HG03575 (cell line): ENCODE results near the gene TRIM37.
"Not testable (repeated sequence)": the region's sequence is repeated elsewhere in the genome, so short reads cannot be mapped to it uniquely, and the experiment has no call there.

Experiments used
- ATAC-seq: cut with Tn5 transposase; IDR thresholded peaks from one replicate; pipeline ENCODE4 v1.9.1; 2021; ENCODE audit not compliant: unreplicated experiment, insufficient number of reproducible peaks, low FRiP score; ENCODE audit errors: extremely low read depth

The TRIM37 gene

DNA sequence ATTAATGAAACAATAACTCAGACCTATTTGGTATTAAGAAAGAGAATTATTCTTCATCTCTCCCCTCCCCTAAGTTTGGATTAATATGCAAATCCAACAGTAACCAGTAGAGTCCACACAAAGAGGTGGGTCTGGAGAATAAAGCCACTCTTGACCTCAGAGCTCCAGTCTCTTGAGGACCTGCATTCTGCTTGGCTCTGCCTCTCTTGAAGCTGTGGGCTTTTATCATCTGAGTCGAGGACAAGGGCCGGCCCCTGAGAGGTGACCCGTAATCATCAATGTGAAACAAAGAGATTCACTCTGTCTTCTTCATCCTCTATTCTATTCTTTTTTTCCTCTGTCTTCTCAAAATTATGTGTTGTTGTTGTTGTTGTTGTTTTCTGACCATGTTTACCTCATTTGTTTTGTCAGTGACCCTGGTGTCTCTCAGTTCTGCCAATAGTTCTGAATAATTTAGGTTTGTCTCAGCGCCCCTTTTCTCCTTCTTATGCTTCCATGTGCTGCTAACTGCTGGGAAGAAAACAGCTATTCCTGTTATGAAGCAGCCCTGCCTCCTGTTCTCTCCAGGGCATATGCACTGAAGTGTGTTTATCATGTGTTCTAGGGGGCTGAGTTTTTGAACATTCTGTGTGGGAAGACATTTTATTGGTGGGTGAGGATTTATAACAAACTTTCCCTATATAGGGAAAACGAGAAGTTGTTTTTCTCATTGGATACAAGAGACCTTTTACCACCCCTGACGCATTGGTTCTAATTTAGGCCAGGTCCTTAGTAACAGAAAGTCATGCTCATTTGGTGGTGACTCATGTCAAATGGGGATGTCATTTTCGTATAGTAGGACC lies 135.8 kb downstream of the TRIM37 start:
- ATAC-seq: no peak

DNA sequence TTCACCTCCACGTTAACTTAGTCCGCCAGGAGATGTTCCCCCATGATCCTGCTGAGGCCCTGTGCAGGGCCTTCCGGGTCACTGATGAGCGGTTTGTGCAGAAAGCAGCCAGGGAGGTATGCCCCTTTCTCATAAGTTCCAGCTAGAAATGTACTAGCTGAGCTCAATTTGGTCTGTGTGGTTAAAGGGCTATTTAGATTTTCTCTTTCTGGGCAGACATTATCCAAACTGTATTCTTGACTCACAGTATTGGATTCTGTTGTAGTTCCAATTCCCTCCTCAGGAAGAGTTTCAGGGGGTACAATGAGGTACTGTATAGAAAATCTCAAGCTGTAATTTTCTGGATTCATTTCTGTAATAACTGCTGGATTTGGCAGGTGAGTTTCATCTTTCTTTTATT lies 137.1 kb downstream of the TRIM37 start:
- no peak for ATAC-seq

DNA sequence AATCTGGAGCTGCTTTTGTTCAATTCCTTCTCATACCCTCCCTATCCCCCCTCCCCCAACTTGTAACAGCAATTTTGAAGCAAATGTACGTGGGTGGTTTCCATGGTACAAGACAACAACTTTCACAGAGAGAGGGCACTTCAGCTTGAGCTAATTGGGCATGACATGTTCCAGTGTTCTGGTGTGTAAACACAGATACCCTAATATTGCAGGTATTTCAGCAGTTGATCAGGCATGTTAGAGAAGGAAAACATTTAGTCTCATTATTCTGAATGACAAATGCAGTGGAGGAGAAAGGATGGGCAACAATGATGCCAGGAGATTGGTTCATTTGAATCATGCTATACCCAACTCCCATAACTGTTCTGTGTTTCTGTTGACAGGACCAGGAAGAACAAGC lies 137.5 kb downstream of the TRIM37 start:
- no peak for ATAC-seq

DNA sequence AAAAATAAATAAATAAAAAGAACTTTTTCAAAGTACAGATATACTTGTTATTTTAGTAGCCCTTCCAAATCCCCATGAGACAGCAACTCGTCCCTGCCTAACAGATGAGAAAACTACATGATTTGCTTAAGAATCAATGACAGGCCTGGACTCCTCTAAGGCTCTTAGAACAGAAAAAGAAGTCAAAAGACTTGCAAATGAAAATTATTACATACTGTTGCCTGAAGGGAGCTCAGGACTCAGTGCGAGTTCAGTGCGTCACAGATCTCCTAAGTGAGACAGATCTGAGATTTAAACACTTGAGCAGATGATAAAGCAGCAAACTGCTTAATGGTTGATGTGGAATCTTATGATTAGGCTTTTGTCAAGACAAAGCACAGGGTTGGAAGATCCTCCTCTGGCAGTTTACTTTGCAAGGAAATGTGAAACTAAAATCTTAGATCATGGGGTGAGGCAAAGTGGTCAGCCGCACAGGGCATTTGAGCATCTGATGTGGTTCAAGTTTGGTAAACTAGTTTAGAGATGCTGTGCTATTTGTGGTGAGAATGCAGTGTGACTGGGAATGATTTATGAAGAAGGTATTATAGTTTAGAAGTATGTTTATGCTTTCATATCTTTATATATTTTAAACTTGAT lies 138.1 kb downstream of the TRIM37 start:
- ATAC-seq: no peak

DNA sequence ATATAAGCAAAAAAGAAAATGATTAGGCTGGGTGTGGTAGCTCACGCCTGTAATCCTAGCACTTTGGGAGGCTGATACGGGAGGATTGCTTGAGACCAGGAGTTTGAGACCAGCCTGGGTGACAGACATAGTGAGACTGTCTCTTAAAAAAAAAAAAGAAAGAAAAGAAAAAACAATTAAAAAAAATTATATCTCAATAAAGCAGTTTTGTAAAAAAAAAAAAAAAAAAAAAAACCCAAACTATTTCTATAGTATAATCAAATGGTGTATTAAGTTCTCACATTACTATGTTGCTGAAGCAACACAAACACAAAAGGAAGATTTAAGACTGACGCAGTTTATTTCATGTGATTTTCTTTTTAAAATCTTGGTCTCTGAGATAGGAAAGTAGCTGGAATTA lies 140.5 kb downstream of the TRIM37 start:
- no peak for ATAC-seq

DNA sequence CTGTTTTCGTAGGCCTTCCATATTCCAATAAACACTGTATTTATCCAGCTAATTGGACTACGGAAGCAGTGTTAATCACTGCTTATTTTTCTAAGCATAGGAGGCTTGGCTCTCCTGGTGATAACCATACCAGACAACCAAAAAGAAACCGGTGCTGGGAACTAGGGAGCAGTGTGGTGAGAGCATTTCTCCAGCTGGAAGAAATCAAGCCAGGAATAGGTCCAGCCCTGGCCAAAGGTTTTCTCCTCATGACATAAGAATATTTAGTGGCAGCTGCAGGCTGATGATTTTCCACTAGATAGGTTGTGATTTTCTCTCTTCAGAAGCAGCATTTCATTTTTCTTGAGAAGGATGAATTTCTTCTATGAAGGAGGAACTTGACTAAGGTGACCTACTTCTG lies 141.5 kb downstream of the TRIM37 start:
- ATAC-seq: no peak

DNA sequence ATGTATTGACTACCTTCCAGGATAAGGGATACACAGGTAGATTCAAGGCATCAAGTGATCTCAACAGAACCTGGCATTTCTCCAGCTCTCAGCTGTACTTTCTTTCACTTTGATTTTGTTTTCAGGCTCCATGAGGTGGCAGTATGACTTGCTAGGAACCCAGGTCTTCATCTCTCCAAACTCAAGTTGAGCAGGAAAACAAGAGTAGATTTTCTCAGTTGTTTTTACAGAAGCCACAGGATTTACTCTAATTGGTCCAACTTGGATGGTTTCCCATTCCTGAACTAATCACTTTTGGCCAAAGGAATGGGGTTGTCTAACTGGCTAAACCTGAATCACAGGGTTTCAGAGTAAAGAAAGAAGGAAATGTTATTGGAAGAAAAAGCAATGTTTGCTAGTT lies 146.6 kb downstream of the TRIM37 start:
- ATAC-seq: no peak

DNA sequence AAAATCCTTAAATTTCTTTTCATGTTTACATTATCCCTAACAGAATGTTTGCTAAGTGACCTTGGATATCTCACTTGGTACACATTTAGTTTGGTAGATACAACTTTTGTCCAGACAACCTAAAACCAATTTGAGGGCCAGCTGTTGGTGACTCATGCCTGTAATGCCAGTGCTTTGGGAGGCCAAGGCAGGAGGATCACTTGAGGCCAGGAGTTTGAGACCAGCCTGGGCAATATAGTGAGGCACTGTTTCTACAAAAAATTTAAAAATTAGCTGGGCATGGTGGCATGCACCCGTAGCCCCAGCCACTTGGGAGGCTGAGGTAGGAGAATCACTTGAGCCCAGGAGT lies 149.0 kb downstream of the TRIM37 start:
- ATAC-seq: not testable (repeated sequence)

DNA sequence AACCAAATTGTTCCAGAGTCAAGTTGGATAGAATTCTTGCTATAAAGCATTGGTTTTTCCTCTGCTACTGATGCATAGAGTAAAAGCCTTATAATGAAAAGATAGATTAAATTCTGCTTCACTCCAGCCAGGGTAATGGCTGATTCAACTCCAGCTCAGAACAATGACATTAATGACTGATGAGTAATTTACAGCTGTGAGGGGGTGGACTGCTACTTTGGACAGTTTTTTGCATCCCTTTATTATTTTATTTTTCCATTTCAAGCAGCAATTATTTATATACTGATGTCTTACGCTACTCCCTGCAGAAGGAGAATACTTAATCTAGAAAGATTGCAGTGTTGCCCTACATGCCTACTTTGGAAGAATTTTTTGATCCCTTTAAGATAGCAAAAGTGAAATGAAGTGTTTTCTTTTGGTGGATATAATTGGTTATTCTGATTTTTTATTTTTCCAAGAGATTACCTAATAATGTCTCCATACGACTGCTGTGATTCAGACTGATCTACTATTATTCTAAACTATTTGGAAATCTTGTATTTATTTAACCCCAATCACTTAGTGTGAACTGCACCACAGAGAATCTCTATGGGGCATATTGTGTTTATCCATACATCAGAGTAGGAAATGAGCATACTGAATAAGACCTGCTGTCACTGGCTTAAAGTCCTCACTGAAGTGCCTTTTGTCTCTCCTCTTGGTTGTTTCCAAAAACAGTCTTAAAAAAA lies 149.5 kb downstream of the TRIM37 start:
- ATAC-seq: no peak

DNA sequence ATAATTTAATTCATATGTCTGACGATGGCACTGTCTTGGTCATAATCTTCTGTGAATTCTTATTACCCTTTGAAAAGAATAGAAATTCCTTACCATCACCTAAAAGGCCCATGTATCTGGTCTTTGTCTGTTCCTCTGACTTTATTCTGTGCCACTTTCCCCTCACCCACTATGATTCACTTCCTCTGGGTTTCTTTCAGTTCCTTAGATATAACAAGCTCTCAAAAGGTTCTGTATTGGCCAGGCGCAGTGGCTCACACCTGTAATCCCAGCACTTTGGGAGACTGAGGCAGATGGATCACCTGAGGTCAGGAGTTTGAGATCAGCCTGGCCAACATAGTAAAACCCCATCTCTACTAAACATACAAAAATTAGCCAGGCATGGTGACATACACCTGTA lies 152.3 kb downstream of the TRIM37 start:
- not testable (repeated sequence) for ATAC-seq

DNA sequence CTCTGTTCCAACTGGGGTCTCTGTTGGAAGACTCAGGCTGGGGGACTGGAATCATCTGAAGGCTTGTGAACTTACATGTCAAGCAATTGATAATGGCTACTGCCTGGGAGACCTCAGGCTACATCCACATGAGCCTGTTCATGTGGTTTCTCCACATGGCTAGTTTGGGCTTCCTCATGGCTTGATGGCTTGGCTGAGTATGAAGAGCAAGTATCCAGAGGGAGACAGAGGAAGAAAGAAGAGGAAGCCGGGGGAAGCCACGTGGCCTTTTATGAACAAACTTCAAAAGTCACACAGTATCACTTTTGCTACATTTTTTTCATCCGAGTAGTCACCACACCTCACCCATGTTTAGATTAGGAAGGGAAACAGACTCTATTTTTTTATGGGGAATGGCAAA lies 158.9 kb downstream of the TRIM37 start:
- no peak for ATAC-seq

DNA sequence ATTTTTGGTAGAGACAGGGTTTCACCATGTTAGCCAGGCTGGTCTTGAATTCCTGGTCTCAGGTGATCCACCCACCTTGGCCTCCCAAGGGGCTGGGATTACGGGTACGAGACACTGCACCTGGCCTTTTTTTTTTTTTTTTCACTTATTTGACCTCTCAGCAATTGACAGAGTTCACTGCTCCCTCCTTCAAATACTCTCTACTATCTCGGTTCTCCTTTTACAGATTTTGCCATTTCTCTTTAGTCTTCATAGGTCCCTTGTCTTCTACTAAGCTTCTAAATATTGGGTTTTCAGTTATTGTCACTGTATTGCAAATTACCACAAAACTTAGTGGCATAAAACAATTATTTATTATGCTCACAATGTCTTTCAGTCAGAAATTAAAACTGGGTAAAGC lies 159.3 kb downstream of the TRIM37 start:
- ATAC-seq: no peak

DNA sequence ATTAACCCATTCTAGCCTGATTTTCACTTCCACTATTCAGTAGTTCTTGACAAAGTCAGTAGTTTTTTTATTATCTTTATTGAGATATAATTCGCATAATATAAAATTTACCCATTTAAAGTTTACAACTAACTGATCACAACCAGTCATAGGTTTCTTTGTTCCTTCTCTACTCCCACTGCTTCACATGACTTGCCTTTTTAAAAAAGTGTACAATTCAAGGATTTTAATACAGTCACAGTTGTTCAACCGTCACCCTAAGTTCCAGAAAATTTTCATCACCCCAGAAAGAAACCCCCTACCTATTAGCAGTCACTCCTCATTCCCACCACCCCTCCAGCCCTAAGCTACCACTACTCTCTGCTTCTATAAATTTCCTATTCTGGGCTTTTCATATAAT lies 162.5 kb downstream of the TRIM37 start:
- ATAC-seq: no peak

DNA sequence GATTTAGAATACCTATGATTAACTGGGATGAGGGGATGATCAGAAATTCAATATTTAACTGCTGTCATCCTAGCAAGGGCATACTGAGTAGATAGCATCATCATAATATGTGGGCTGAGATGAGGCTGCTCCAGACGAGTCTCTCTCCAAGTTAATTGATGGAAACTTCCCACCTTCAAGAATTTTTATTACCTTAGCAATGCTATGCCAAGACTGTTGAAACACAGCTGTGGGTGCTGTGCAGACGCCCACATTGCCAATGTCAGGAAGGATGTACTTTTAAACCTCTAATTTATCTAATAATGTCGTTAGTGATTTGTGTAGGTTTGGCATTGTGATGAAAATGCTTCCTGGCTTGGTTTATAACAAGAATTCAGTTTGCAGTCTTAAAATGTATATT lies 170.4 kb downstream of the TRIM37 start:
- ATAC-seq: no peak

DNA sequence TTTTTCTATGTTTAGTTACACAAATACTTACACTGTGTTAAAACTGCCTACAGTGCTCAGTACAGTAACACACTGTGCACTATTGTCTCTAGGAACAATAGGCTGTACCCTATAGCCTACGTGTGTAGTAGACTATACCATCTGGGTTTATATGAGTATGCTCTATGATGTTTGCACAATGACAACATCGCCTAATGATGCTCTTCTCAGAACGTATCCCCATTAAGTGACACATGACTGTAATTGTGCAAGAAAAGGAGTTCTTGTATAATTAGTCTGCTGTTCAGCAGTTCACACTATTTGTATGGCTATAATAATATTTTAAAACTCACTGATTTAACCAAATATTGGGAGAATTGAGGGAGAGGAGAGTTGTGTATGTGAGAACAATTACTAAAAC lies 173.7 kb downstream of the TRIM37 start:
- no peak for ATAC-seq
